NT2/D1 (cell line): ENCODE measurements around the gene MBNL2.

Experiments
- SUZ12 ChIP-seq: IDR thresholded peaks from 2 replicates; pipeline ENCODE4 v1.6.1; 2011; ENCODE audit not compliant: insufficient read length, insufficient read depth; ENCODE audit errors: extremely low read depth
- YY1 ChIP-seq: IDR thresholded peaks from 2 replicates; pipeline ENCODE4 v1.6.1; 2011; ENCODE audit not compliant: insufficient read length, insufficient read depth
- ZNF274 ChIP-seq: IDR thresholded peaks from 2 replicates; pipeline ENCODE4 v1.6.1; 2011; ENCODE audit warnings: mild to moderate bottlenecking, low read depth, low read length

- TF ChIP-seq ZNF274: no peak
- TF ChIP-seq YY1: no peak
- TF ChIP-seq SUZ12: no peak
Measured at GRCh38 chr13:97282705-97283104, 60.6 kb downstream of the MBNL2 start.
